Gastrocnemius medialis (tissue), 4 donors: ENCODE results near the gene KRT33A.

Experiments
- POLR2A ChIP-seq, 2 donors: fragments of 450-650 bp; IDR thresholded peaks; one replicate each; pipeline ENCODE4 v1.6.1; 2017; ENCODE audit warnings: antibody characterized with exemption in 2 of 2, mild to moderate bottlenecking in 2 of 2, moderate library complexity in 2 of 2
- TF ChIP-seq, protein P1 (sequence below), 5 experiments: fragments of 450-650 bp in 3 of 5; fragments of 200-600 bp in 2 of 5; sonication (generic) in 2 of 5; IDR thresholded peaks in 4 of 5; conservative IDR thresholded peaks in 1 of 5; 1 replicate in 4 of 5; 2 replicates in 1 of 5; pipeline ENCODE4 v1.5.1; 2016 to 2019; ENCODE audit warnings: antibody characterized with exemption in 5 of 5, mild to moderate bottlenecking in 3 of 5, moderate library complexity in 3 of 5

DNA sequence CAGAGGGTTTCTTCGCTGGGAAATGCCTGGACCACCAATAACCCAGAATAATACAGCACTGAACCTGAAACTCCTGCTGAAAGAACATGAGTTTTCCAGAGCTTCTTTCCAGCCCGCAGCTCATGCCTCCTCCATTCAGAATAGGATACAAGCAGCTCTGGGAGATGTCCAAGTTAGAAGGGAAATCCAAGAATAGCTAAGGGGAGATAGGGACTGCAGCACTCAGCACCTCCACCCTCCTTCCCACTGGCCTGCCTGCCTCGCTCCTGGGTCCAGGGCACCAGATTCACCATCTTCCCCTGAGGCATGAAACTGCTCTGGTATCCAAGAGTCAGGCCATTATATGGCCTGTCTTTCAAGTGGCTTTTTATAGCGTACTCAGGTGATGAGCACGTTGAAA, 42.7 kb upstream of the KRT33A start:
- TF ChIP-seq, protein P1, sequence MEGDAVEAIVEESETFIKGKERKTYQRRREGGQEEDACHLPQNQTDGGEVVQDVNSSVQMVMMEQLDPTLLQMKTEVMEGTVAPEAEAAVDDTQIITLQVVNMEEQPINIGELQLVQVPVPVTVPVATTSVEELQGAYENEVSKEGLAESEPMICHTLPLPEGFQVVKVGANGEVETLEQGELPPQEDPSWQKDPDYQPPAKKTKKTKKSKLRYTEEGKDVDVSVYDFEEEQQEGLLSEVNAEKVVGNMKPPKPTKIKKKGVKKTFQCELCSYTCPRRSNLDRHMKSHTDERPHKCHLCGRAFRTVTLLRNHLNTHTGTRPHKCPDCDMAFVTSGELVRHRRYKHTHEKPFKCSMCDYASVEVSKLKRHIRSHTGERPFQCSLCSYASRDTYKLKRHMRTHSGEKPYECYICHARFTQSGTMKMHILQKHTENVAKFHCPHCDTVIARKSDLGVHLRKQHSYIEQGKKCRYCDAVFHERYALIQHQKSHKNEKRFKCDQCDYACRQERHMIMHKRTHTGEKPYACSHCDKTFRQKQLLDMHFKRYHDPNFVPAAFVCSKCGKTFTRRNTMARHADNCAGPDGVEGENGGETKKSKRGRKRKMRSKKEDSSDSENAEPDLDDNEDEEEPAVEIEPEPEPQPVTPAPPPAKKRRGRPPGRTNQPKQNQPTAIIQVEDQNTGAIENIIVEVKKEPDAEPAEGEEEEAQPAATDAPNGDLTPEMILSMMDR (IDR thresholded peaks at IDR 0.05 in 4 of 5, conservative IDR thresholded peaks at IDR 0.05 in 1 of 5): no peak
- no peak for TF ChIP-seq POLR2A (IDR thresholded peaks at IDR 0.05)
